ENCODE results near the gene AUTS2. TPM values are rescaled to one million over a fixed set of nuclear protein-coding genes. Genes with fewer than 3 reads are reported as not detected.

AUTS2 gene
- total RNA-seq, 5 donors from 2014 or later (not counting 1 experiment from before 2014, with no cell fraction given) = 10.6 to 66.2 (median 37.6) TPM

DNA sequence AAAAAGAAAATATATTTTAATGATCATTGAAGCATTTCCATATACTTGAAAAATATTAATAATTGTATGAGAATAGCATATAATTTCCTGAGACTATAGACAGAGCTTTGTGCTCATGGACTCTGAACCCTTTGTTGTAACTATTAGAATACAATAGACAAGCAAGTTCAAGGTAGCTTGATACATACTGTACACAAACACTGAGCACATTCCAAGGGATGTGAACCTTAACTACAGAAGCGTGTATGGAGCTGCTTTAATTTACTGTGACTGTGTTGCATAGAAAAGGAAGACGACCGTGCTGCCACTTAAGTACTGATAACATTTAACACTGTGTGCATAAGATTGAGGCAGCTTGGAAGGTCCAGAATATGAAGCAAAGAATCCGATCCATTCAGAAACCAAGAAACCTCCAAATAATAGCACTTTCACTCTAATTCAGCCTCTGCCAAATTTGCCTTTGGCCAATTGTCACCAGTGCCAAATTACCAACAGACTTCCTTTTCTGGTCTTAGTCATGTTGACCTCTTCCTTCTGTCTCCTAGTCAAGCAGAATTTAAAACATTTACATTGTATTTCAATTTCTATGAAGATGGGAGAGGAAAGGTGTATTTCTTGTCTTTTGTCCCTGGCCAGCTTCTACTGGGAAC is 967.6 kb downstream of the AUTS2 start:
- Histone ChIP-seq H3K9me3 (no peaks in the 10 kb centered on the region), H3K36me3 (ENCODE audit: control insufficient read depth in 2 of 2, extremely low read depth in 1 of 2, insufficient read depth in 1 of 2, low read length in 1 of 2) (no peaks in the 10 kb centered on the region), H3K4me3 (ENCODE audit: control insufficient read depth in 1 of 2, extremely low read depth in 1 of 2, low read length in 1 of 2) (no peak overlapping the region), H3K27me3 (replicated peaks in 1 of 2; ENCODE audit: control insufficient read depth in 2 of 2, extremely low read depth in 1 of 2, insufficient read depth in 2 of 2, low read length in 1 of 2) (no peaks in the 10 kb centered on the region), H3K4me1 (ENCODE audit: control insufficient read depth in 1 of 2, extremely low read depth in 1 of 2, insufficient read depth in 2 of 2, low read length in 2 of 2) (no peaks in the 10 kb centered on the region), H3K27ac (ENCODE audit: low read length) (no peak overlapping the region)
- no peak for ATAC-seq (replicated peaks in 1 of 4)
- WGBS (ENCODE audit: insufficient coverage) = 100% methylated on average over 1 of the region's 4 CpGs
- Mint-ChIP-seq H3K4me1 (no peaks in the 10 kb centered on the region), H3K27ac (no peak overlapping the region), H3K36me3 (no peaks in the 10 kb centered on the region), H3K4me3 (no peak overlapping the region), H3K27me3 (no peaks in the 10 kb centered on the region), H3K9me3 (no peaks in the 10 kb centered on the region)
- POLR2A ChIA-PET = no interaction called here
- DNase-seq = no peak
- CTCF ChIA-PET = interaction anchor here in 1 of 2 donors (0.5 kb wide), 1 partner anchor 269 kb away, joined by 3 read pairs; no protein-coding TSS in a partner anchor

DNA sequence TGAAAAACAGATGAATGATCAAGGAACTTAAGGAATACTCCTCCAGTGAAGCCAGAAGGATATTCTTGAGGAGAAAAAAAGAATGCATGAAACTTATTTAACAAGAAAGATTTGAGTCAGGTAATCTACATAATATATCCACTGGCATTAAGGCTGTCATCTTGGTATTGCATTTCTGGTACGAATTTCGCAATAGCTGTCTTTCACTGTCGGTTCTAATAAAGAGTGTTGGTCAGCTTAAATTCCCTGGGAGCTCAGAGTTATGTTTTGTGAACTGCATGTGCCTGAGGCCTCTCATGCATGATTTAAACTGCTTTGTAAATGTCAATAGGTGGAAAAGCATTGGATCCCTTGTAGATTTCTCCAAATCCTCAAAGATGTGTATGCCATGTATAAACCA is 968.4 kb downstream of the AUTS2 start:
- H3K4me1 ChIP-seq (ENCODE audit: control insufficient read depth in 1 of 2, extremely low read depth in 1 of 2, insufficient read depth in 2 of 2, low read length in 2 of 2) = no peaks in the 10 kb centered on the region
- H3K4me3 Mint-ChIP-seq = no peak overlapping the region
- DNase-seq (no peak), ATAC-seq (replicated peaks in 1 of 4) (no peak)
- no peaks in the 10 kb centered on the region for H3K27me3 ChIP-seq (replicated peaks in 1 of 2; ENCODE audit: control insufficient read depth in 2 of 2, extremely low read depth in 1 of 2, insufficient read depth in 2 of 2, low read length in 1 of 2)
- no peaks in the 10 kb centered on the region for H3K36me3 Mint-ChIP-seq
- H3K9me3 ChIP-seq = no peaks in the 10 kb centered on the region
- no peak overlapping the region for H3K4me3 ChIP-seq (ENCODE audit: control insufficient read depth in 1 of 2, extremely low read depth in 1 of 2, low read length in 1 of 2)
- no CpG with 5 or more reads among the region's 3 CpGs for WGBS (ENCODE audit: insufficient coverage)
- H3K9me3 Mint-ChIP-seq = no peaks in the 10 kb centered on the region
- no peaks in the 10 kb centered on the region for H3K4me1 Mint-ChIP-seq
- no peaks in the 10 kb centered on the region for H3K36me3 ChIP-seq (ENCODE audit: control insufficient read depth in 2 of 2, extremely low read depth in 1 of 2, insufficient read depth in 1 of 2, low read length in 1 of 2)
- H3K27me3 Mint-ChIP-seq = no peaks in the 10 kb centered on the region
- no peak overlapping the region for H3K27ac Mint-ChIP-seq
- ChIA-PET POLR2A (no interaction called here), CTCF (no interaction called here)
- H3K27ac ChIP-seq (ENCODE audit: low read length) = no peak overlapping the region

DNA sequence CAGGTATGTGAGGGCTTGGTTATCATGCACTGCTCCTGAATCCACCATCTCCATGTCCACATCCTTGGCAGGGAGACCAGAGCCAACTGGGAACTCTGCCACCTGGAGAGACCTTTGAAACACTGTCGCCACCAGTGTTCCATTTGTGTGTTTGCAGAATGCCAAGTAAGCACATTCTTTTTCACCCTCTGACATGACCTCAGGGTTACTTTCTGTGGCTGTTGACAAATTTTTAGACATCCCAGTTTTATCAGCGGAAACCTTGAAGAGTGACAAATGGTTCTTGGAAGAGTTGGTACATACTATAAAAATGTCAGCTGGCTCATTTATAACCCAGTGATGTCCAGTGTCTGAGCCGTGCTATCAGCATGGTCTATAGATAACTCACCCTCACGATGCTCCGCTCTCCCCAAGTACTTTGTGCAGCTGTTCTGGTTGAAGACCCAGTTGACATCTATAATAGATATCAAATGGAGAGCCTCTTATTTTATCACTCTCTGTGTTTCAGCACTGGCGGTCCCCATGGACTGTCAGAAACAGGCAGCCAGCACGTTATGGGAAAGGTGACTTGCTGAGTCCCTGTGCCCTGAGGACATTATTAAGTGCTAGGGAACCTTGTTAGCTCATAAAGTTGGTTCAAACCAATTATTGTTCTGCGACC is 970.5 kb downstream of the AUTS2 start:
- Mint-ChIP-seq H3K36me3 (no peaks in the 10 kb centered on the region), H3K4me3 (no peak overlapping the region), H3K4me1 (no peaks in the 10 kb centered on the region), H3K27ac (no peak overlapping the region), H3K27me3 (no peaks in the 10 kb centered on the region), H3K9me3 (no peaks in the 10 kb centered on the region)
- ATAC-seq (replicated peaks in 1 of 4) (no peak), DNase-seq (no peak)
- Histone ChIP-seq H3K27me3 (replicated peaks in 1 of 2; ENCODE audit: control insufficient read depth in 2 of 2, extremely low read depth in 1 of 2, insufficient read depth in 2 of 2, low read length in 1 of 2) (no peaks in the 10 kb centered on the region), H3K27ac (ENCODE audit: low read length) (no peak overlapping the region), H3K4me1 (ENCODE audit: control insufficient read depth in 1 of 2, extremely low read depth in 1 of 2, insufficient read depth in 2 of 2, low read length in 2 of 2) (no peaks in the 10 kb centered on the region), H3K4me3 (ENCODE audit: control insufficient read depth in 1 of 2, extremely low read depth in 1 of 2, low read length in 1 of 2) (no peak overlapping the region), H3K9me3 (no peaks in the 10 kb centered on the region), H3K36me3 (ENCODE audit: control insufficient read depth in 2 of 2, extremely low read depth in 1 of 2, insufficient read depth in 1 of 2, low read length in 1 of 2) (no peaks in the 10 kb centered on the region)
- POLR2A ChIA-PET = interaction anchor here in 1 of 2 donors (0.6 kb wide), 1 partner anchor 1403 kb away, joined by 4 read pairs; no protein-coding TSS in a partner anchor
- WGBS (ENCODE audit: insufficient coverage) = 72% methylated on average over 2 of the region's 8 CpGs
- CTCF ChIA-PET = no interaction called here

DNA sequence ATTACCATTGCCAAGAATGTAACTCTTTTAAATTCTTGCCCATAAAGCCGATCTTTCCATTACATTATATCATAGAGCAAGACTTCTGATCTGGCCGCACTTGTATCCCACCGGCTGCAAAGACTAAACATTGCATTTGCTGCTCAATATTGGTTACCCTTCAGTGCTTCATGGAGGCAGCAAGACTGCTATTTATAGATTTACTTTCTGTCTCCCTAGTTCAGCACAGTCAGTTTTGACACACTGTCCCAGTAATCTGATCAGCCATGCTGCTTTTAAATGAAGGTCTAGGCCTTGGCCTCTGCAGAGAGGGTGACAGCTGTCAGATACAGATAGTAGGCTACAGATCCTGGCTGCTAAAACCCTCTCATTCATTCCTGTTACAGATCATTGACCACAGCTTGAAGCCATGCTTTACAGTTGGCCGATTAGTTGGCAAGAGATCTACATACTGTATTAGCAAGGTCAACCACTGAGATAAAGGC is 971.1 kb downstream of the AUTS2 start:
- H3K4me1 Mint-ChIP-seq = no peaks in the 10 kb centered on the region
- WGBS (ENCODE audit: insufficient coverage) = 96% methylated on average over 3 of the region's 4 CpGs
- H3K27ac Mint-ChIP-seq = no peak overlapping the region
- no peaks in the 10 kb centered on the region for H3K27me3 ChIP-seq (replicated peaks in 1 of 2; ENCODE audit: control insufficient read depth in 2 of 2, extremely low read depth in 1 of 2, insufficient read depth in 2 of 2, low read length in 1 of 2)
- no peaks in the 10 kb centered on the region for H3K36me3 ChIP-seq (ENCODE audit: control insufficient read depth in 2 of 2, extremely low read depth in 1 of 2, insufficient read depth in 1 of 2, low read length in 1 of 2)
- no peak overlapping the region for H3K4me3 Mint-ChIP-seq
- POLR2A ChIA-PET = interaction anchor here in 1 of 2 donors (0.6 kb wide), 1 partner anchor 1403 kb away, joined by 4 read pairs; no protein-coding TSS in a partner anchor
- no peak overlapping the region for H3K27ac ChIP-seq (ENCODE audit: low read length)
- no peak for ATAC-seq (replicated peaks in 1 of 4)
- no peaks in the 10 kb centered on the region for H3K9me3 ChIP-seq
- no peaks in the 10 kb centered on the region for H3K36me3 Mint-ChIP-seq
- DNase-seq = no peak
- CTCF ChIA-PET = no interaction called here
- no peak overlapping the region for H3K4me3 ChIP-seq (ENCODE audit: control insufficient read depth in 1 of 2, extremely low read depth in 1 of 2, low read length in 1 of 2)
- H3K9me3 Mint-ChIP-seq = no peaks in the 10 kb centered on the region
- H3K27me3 Mint-ChIP-seq = no peaks in the 10 kb centered on the region
- H3K4me1 ChIP-seq (ENCODE audit: control insufficient read depth in 1 of 2, extremely low read depth in 1 of 2, insufficient read depth in 2 of 2, low read length in 2 of 2) = no peaks in the 10 kb centered on the region

DNA sequence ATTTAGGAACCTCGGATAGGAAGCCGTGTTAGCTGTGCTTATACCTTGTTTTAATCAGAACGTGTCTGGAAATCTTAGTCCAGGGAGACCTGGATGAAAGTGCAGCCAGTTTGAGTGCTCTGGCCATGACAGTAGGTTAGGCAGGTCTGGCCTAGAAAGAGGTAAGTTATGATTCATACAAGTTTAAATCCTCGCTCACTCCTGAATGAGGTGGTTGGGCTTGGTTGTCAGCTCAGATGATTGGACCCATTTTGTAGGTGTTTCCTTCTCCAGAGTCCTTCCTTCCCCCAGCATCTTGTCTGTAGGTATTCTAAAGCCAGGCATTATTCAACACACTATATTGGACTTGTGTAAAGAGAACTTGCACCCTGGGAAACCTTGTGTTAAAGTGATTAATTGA is 971.8 kb downstream of the AUTS2 start:
- H3K27ac Mint-ChIP-seq = no peak overlapping the region
- no peaks in the 10 kb centered on the region for H3K4me1 Mint-ChIP-seq
- CTCF ChIA-PET = no interaction called here
- H3K27ac ChIP-seq (ENCODE audit: low read length) = no peak overlapping the region
- no peaks in the 10 kb centered on the region for H3K36me3 Mint-ChIP-seq
- no peaks in the 10 kb centered on the region for H3K9me3 ChIP-seq
- H3K4me3 ChIP-seq (ENCODE audit: control insufficient read depth in 1 of 2, extremely low read depth in 1 of 2, low read length in 1 of 2) = no peak overlapping the region
- DNase-seq (no peak), ATAC-seq (replicated peaks in 1 of 4) (no peak)
- no peaks in the 10 kb centered on the region for H3K4me1 ChIP-seq (ENCODE audit: control insufficient read depth in 1 of 2, extremely low read depth in 1 of 2, insufficient read depth in 2 of 2, low read length in 2 of 2)
- no peaks in the 10 kb centered on the region for H3K27me3 Mint-ChIP-seq
- no peak overlapping the region for H3K4me3 Mint-ChIP-seq
- no peaks in the 10 kb centered on the region for H3K9me3 Mint-ChIP-seq
- WGBS (ENCODE audit: insufficient coverage) = 93% methylated on average over 3 of the region's 4 CpGs
- H3K27me3 ChIP-seq (replicated peaks in 1 of 2; ENCODE audit: control insufficient read depth in 2 of 2, extremely low read depth in 1 of 2, insufficient read depth in 2 of 2, low read length in 1 of 2) = no peaks in the 10 kb centered on the region
- no peaks in the 10 kb centered on the region for H3K36me3 ChIP-seq (ENCODE audit: control insufficient read depth in 2 of 2, extremely low read depth in 1 of 2, insufficient read depth in 1 of 2, low read length in 1 of 2)
- POLR2A ChIA-PET = no interaction called here

DNA sequence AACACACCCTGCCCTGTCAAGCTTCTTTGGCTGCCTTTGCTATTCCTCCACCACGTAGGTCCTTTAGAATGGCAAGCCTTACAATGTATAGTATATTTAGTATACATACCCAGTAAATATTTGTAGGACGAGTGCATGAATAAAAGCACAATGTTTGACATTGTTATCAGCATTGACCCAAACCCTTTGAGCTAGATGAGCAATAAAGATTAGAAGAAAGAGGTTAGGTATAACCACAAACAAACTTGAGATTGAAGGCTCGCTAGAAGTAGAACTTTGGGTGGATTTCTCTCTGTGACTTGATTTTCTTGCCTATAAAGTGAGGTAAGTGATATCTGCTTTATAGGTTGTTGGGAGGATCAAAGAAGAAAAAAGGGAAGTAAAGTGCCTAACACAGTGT is 972.7 kb downstream of the AUTS2 start:
- Mint-ChIP-seq H3K36me3 (no peaks in the 10 kb centered on the region), H3K4me3 (no peak overlapping the region), H3K4me1 (no peaks in the 10 kb centered on the region), H3K27ac (no peak overlapping the region), H3K9me3 (no peaks in the 10 kb centered on the region), H3K27me3 (no peaks in the 10 kb centered on the region)
- Histone ChIP-seq H3K27ac (ENCODE audit: low read length) (no peak overlapping the region), H3K36me3 (ENCODE audit: control insufficient read depth in 2 of 2, extremely low read depth in 1 of 2, insufficient read depth in 1 of 2, low read length in 1 of 2) (no peaks in the 10 kb centered on the region), H3K27me3 (replicated peaks in 1 of 2; ENCODE audit: control insufficient read depth in 2 of 2, extremely low read depth in 1 of 2, insufficient read depth in 2 of 2, low read length in 1 of 2) (no peaks in the 10 kb centered on the region), H3K9me3 (no peaks in the 10 kb centered on the region), H3K4me3 (ENCODE audit: control insufficient read depth in 1 of 2, extremely low read depth in 1 of 2, low read length in 1 of 2) (no peak overlapping the region), H3K4me1 (ENCODE audit: control insufficient read depth in 1 of 2, extremely low read depth in 1 of 2, insufficient read depth in 2 of 2, low read length in 2 of 2) (no peaks in the 10 kb centered on the region)
- WGBS (ENCODE audit: insufficient coverage) = 40% methylated on average over 1 of the region's 3 CpGs
- ATAC-seq (replicated peaks in 1 of 4) (no peak), DNase-seq (no peak)
- ChIA-PET CTCF (no interaction called here), POLR2A (no interaction called here)

Measured in T-cell (primary cell).